ENCODE measurements around the gene ZNF215. TPM values are rescaled to one million over a fixed set of nuclear protein-coding genes. Genes with fewer than 3 reads are reported as not detected.

Gene ZNF215
- total and polyA plus RNA-seq, 2 donors (not counting 3 experiments of a cell fraction or from before 2014, with no cell fraction given): 1.2 to 2.9 TPM

DNA sequence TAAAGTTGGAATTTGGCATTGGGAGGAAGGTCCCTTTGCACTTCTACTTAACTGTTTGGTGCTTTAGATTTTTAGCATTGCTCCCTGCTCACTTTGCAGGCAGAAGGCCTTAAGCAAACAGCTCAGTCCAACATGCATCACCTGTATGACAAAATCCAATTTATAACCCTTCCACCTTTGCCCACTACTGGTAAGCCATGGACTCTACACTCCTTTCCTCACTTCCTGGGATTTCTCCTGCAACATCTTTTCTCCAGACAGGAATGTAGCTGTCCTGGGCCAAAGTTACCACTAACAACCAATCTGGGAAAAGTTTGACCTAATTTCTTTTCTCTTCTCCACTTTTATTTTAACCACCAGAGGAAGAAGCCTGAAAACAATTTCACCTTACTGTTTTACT, 32.1 kb upstream of the ZNF215 start:
- POLR2A ChIA-PET: no interaction called here
- DNase-seq (ENCODE audit: low read depth, low spot score): no peak
- Histone ChIP-seq H3K4me1 (ENCODE audit: control insufficient read depth, extremely low read depth, insufficient read depth, low read length) (no peaks in the 10 kb centered on the region), H3K9me3 (replicated peaks; ENCODE audit: control insufficient read depth, insufficient read depth, low read length) (no peaks in the 10 kb centered on the region), H3K36me3 (ENCODE audit: control insufficient read depth in 2 of 2, extremely low read depth in 1 of 2, insufficient read depth in 2 of 2, low read length in 2 of 2) (no peaks in the 10 kb centered on the region), H3K79me2 (ENCODE audit: control insufficient read depth, insufficient read depth, low read length) (no peaks in the 10 kb centered on the region), H3K9me1 (replicated peaks; ENCODE audit: control insufficient read depth, extremely low read depth, insufficient read depth, low read length) (no peaks in the 10 kb centered on the region), H3K4me3 (replicated peaks in 1 of 3; ENCODE audit: insufficient read depth in 1 of 3, low read depth in 1 of 3, low read length in 3 of 3) (no peak overlapping the region), H3K9ac (replicated peaks; ENCODE audit: extremely low read depth, insufficient read depth, low read length) (no peak overlapping the region), H3K4me2 (ENCODE audit: insufficient read depth, low read length) (no peak overlapping the region), H3K27me3 (ENCODE audit: control insufficient read depth in 2 of 2, insufficient read depth in 2 of 2, low read length in 2 of 2) (no peaks in the 10 kb centered on the region), H2AFZ (ENCODE audit: low read depth, low read length) (no peak overlapping the region), H3K27ac (ENCODE audit: insufficient read depth, low read depth, low read length) (no peak overlapping the region), H4K20me1 (replicated peaks; ENCODE audit: control insufficient read depth, extremely low read depth, insufficient read depth, low read length) (no peaks in the 10 kb centered on the region)
- BruUV-seq (replicated peaks): no TSS peak
- CTCF ChIA-PET: no interaction called here
- no peak for FAIRE-seq
- TF ChIP-seq POLR2A (IDR thresholded peaks at IDR 0.05; ENCODE audit: low read depth, low read length) (no peak), POLR2AphosphoS5 (IDR thresholded peaks at IDR 0.05; ENCODE audit: insufficient read depth, low read depth, low read length) (no peak), GATA2 (IDR thresholded peaks at IDR 0.05; ENCODE audit: insufficient read depth, insufficient read length, low read depth, low read length) (no peak), EZH2 (IDR thresholded peaks at IDR 0.05; ENCODE audit: borderline replicate concordance, low read depth, low read length, severe bottlenecking) (no peak), JUN (IDR thresholded peaks at IDR 0.05; ENCODE audit: borderline replicate concordance, insufficient read depth, insufficient read length, low read depth) (no peak)
- dilution Hi-C loops (cut with MboI; ENCODE audit: extremely low pct_ligation_motif_present, low sequenced_read_pairs): no loop called here
- intact Hi-C loops (cut with micrococcal nuclease): no loop called here

DNA sequence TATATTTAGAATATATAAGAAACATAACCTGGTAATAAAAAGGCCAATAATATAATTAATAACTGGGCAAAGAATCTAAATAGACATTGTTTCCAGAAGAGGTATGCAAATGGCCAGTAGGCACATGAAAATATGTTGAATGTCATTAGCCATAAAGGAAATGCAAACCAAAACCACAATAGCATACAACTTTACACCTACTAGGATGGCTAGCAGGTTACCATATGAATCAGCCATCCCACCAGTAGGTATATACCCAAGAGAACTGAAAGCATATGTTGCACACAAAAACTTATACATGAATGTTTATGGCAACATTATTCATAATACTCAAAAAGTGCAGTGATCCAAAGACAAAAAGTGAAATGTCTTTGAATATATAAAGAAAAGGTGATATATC, 31.2 kb upstream of the ZNF215 start:
- no peak for DNase-seq (ENCODE audit: low read depth, low spot score)
- no peaks in the 10 kb centered on the region for H4K20me1 ChIP-seq (replicated peaks; ENCODE audit: control insufficient read depth, extremely low read depth, insufficient read depth, low read length)
- ChIA-PET POLR2A (no interaction called here), CTCF (no interaction called here)
- H3K4me2 ChIP-seq (ENCODE audit: insufficient read depth, low read length): no peak overlapping the region
- BruUV-seq (replicated peaks): no TSS peak
- H3K27me3 ChIP-seq (ENCODE audit: control insufficient read depth in 2 of 2, insufficient read depth in 2 of 2, low read length in 2 of 2): no peaks in the 10 kb centered on the region
- H3K9me3 ChIP-seq (replicated peaks; ENCODE audit: control insufficient read depth, insufficient read depth, low read length): no peaks in the 10 kb centered on the region
- H3K27ac ChIP-seq (ENCODE audit: insufficient read depth, low read depth, low read length): no peak overlapping the region
- no peak overlapping the region for H3K9ac ChIP-seq (replicated peaks; ENCODE audit: extremely low read depth, insufficient read depth, low read length)
- H3K36me3 ChIP-seq (ENCODE audit: control insufficient read depth in 2 of 2, extremely low read depth in 1 of 2, insufficient read depth in 2 of 2, low read length in 2 of 2): no peaks in the 10 kb centered on the region
- no peaks in the 10 kb centered on the region for H3K79me2 ChIP-seq (ENCODE audit: control insufficient read depth, insufficient read depth, low read length)
- no peaks in the 10 kb centered on the region for H3K4me1 ChIP-seq (ENCODE audit: control insufficient read depth, extremely low read depth, insufficient read depth, low read length)
- TF ChIP-seq GATA2 (IDR thresholded peaks at IDR 0.05; ENCODE audit: insufficient read depth, insufficient read length, low read depth, low read length): no peak
- intact Hi-C loops (cut with micrococcal nuclease) (no loop called here), dilution Hi-C loops (cut with MboI; ENCODE audit: extremely low pct_ligation_motif_present, low sequenced_read_pairs) (no loop called here)
- no peak overlapping the region for H3K4me3 ChIP-seq (replicated peaks in 1 of 3; ENCODE audit: insufficient read depth in 1 of 3, low read depth in 1 of 3, low read length in 3 of 3)
- FAIRE-seq: no peak
- no peak overlapping the region for H2AFZ ChIP-seq (ENCODE audit: low read depth, low read length)
- H3K9me1 ChIP-seq (replicated peaks; ENCODE audit: control insufficient read depth, extremely low read depth, insufficient read depth, low read length): no peaks in the 10 kb centered on the region
